HCT116 (cell line): Measurements from ENCODE around the gene LHFPL6. TPM values are rescaled to one million over a fixed set of nuclear protein-coding genes. Genes with fewer than 3 reads are reported as not detected.

Source experiments
- ATAC-seq: fragments of 200-7000 bp; cut with Tn5 transposase; 2 replicates; pipeline ENCODE4 v1.9.1; 2020; ENCODE audit warnings: mild to moderate bottlenecking, moderate library complexity
- BruUV-seq: library from RNA; stranded (reverse); fragments of 400-500 nt; replicated peaks from 2 replicates; lab custom pipeline; 2021; lab: Mats Ljungman, UMichigan
- CTCF ChIA-PET: fragments of 300-600 bp; sonication (Branson Sonifier 250); formaldehyde crosslinking; loops from one replicate; lab custom pipeline; 2021; ENCODE audit warnings: antibody characterized with exemption; lab: Charles Lee
- POLR2A ChIA-PET: fragments of 300-600, 350-600 bp; sonication (Branson Sonifier 250); formaldehyde crosslinking; loops from one replicate; lab custom pipeline; 2021; ENCODE audit warnings: antibody characterized with exemption; lab: Charles Lee
- RAD21 ChIA-PET, 2 experiments: fragments of 300-600 bp; sonication (Branson Sonifier 250); formaldehyde crosslinking; loops; one replicate each; lab custom pipeline; 2023; ENCODE audit warnings: low total read pairs in 2 of 2; ENCODE audit not compliant: uncharacterized antibody in 2 of 2, unreplicated experiment in 2 of 2, low non-redundant PET in 1 of 2; lab: Charles Lee
- DNase-seq: peaks from one replicate; pipeline ENCODE4 v3.0.0-alpha.2; 2010; ENCODE audit warnings: low read depth, low spot score
- H2AFZ ChIP-seq: fragments of 200-600 bp; shearing (Covaris generic), sonication (generic); 2 replicates; pipeline ENCODE4 v1.6.1; 2017; ENCODE audit warnings: low read depth, mixed run types, mixed read lengths, antibody characterized with exemption, low read length; ENCODE audit not compliant: poor library complexity, severe bottlenecking
- H3K27ac ChIP-seq: 2 replicates; pipeline ENCODE4 v1.5.1; 2012; ENCODE audit warnings: low read depth, low read length
- H3K27me3 ChIP-seq: fragments of 200-600 bp; sonication (generic); 2 replicates; pipeline ENCODE4 v1.6.1; 2016; ENCODE audit warnings: mixed run types, low read length, mixed read lengths; ENCODE audit not compliant: insufficient read depth
- H3K36me3 ChIP-seq, 2 experiments: fragments of 200-500 bp in 1 of 2; fragments of 200-600 bp in 1 of 2; sonication (Bioruptor generic) in 1 of 2; sonication (generic) in 1 of 2; 2 replicates each; pipeline versions ENCODE4 v1.5.1 to v1.6.1; 2014 to 2016; ENCODE audit warnings: low read length in 2 of 2, inconsistent platforms in 1 of 2, mixed read lengths in 1 of 2, mixed run types in 1 of 2; ENCODE audit not compliant: insufficient read depth in 2 of 2, control insufficient read depth in 1 of 2
- H3K4me1 ChIP-seq, 2 experiments: fragments of 200-600 bp in 1 of 2; sonication (generic) in 1 of 2; 2 replicates each; pipeline versions ENCODE4 v1.5.1 to v1.6.1; 2012 to 2017; ENCODE audit warnings: low read length in 2 of 2, inconsistent platforms in 1 of 2, mild to moderate bottlenecking in 1 of 2, mixed read lengths in 1 of 2, mixed run types in 1 of 2, moderate library complexity in 1 of 2; ENCODE audit not compliant: insufficient read depth in 2 of 2, control insufficient read depth in 1 of 2
- H3K4me2 ChIP-seq: fragments of 200-600 bp; sonication (generic); 2 replicates; pipeline ENCODE4 v1.6.1; 2017; ENCODE audit warnings: mixed run types, low read length, mixed read lengths
- H3K4me3 ChIP-seq, 2 experiments: fragments of 200-600 bp in 1 of 2; sonication (generic) in 1 of 2; replicated peaks in 1 of 2; 2 replicates each; pipeline ENCODE4 v1.5.1; 2011 to 2016; ENCODE audit warnings: low read length in 2 of 2, control low read depth in 1 of 2, low read depth in 1 of 2, mild to moderate bottlenecking in 1 of 2, mixed read lengths in 1 of 2, mixed run types in 1 of 2
- H3K79me2 ChIP-seq: fragments of 200-600 bp; sonication (generic); 2 replicates; pipeline ENCODE4 v1.6.1; 2017; ENCODE audit warnings: mild to moderate bottlenecking, mixed run types, low read length, moderate library complexity, mixed read lengths; ENCODE audit not compliant: insufficient read depth
- H3K9ac ChIP-seq: fragments of 200-600 bp; sonication (generic); 2 replicates; pipeline ENCODE4 v1.6.1; 2016; ENCODE audit warnings: low read length, mixed read lengths
- H3K9me2 ChIP-seq: fragments of 200-600 bp; sonication (generic), shearing (Covaris generic); 2 replicates; pipeline ENCODE4 v1.6.1; 2017; ENCODE audit warnings: mixed run types, mild to moderate bottlenecking, moderate library complexity; ENCODE audit not compliant: insufficient read depth
- H3K9me3 ChIP-seq, 2 experiments: fragments of 200-500 bp in 1 of 2; fragments of 200-600 bp in 1 of 2; sonication (Bioruptor generic) in 1 of 2; sonication (generic) in 1 of 2; 2 replicates each; pipeline ENCODE4 v1.6.1; 2014 to 2017; ENCODE audit warnings: low read length in 2 of 2, mixed read lengths in 2 of 2, inconsistent platforms in 1 of 2, low read depth in 1 of 2, mild to moderate bottlenecking in 1 of 2, mixed run types in 1 of 2, moderate library complexity in 1 of 2; ENCODE audit not compliant: control insufficient read depth in 1 of 2, insufficient read depth in 1 of 2
- H4K20me1 ChIP-seq: fragments of 200-600 bp; sonication (generic), shearing (Covaris generic); 2 replicates; pipeline ENCODE4 v1.6.1; 2017; ENCODE audit warnings: mixed run types, mild to moderate bottlenecking, moderate library complexity; ENCODE audit not compliant: insufficient read depth
- CBX3 ChIP-seq: IDR thresholded peaks from 2 replicates; pipeline ENCODE4 v1.6.1; 2012; ENCODE audit warnings: low read depth
- CEBPB ChIP-seq: IDR thresholded peaks from 2 replicates; pipeline ENCODE4 v1.6.1; 2012; ENCODE audit warnings: low read depth
- EGR1 ChIP-seq: IDR thresholded peaks from 2 replicates; pipeline ENCODE4 v1.6.1; 2012; ENCODE audit warnings: low read depth
- ELF1 ChIP-seq: IDR thresholded peaks from 2 replicates; pipeline ENCODE4 v1.6.1; 2012; ENCODE audit warnings: low read depth, borderline replicate concordance
- EZH2 ChIP-seq: fragments of 200-600 bp; sonication (generic); IDR thresholded peaks from 2 replicates; pipeline ENCODE4 v1.6.1; 2017; ENCODE audit warnings: antibody characterized with exemption, mixed run types
- EZH2phosphoT487 ChIP-seq: fragments of 200-600 bp; IDR thresholded peaks from 2 replicates; pipeline ENCODE4 v1.6.1; 2018; ENCODE audit warnings: antibody characterized with exemption, borderline replicate concordance
- FOSL1 ChIP-seq: IDR thresholded peaks from 2 replicates; pipeline ENCODE4 v1.6.1; 2012; ENCODE audit warnings: low read depth
- JUND ChIP-seq: IDR thresholded peaks from 2 replicates; pipeline ENCODE4 v1.6.1; 2012
- MAX ChIP-seq: IDR thresholded peaks from 2 replicates; pipeline ENCODE4 v1.6.1; 2012
- POLR2A ChIP-seq: IDR thresholded peaks from 2 replicates; pipeline ENCODE4 v1.7.0; 2011; ENCODE audit warnings: borderline replicate concordance; ENCODE audit not compliant: insufficient read depth, insufficient read length; ENCODE audit errors: extremely low read depth
- RAD21 ChIP-seq: IDR thresholded peaks from 2 replicates; pipeline ENCODE4 v1.6.1; 2012; ENCODE audit warnings: low read depth, mild to moderate bottlenecking
- SIN3A ChIP-seq: IDR thresholded peaks from 2 replicates; pipeline ENCODE4 v1.6.1; 2012; ENCODE audit warnings: low read depth
- SP1 ChIP-seq: IDR thresholded peaks from 2 replicates; pipeline ENCODE4 v1.6.1; 2012; ENCODE audit warnings: low read depth
- SRF ChIP-seq: IDR thresholded peaks from 2 replicates; pipeline ENCODE4 v1.6.1; 2012; ENCODE audit warnings: low read depth
- TCF7L2 ChIP-seq: IDR thresholded peaks from 2 replicates; pipeline ENCODE4 v1.7.0; 2011; ENCODE audit warnings: borderline replicate concordance, inconsistent platforms; ENCODE audit not compliant: insufficient read depth, insufficient read length; ENCODE audit errors: extremely low read depth
- ZBTB33 ChIP-seq: IDR thresholded peaks from 2 replicates; pipeline ENCODE4 v1.6.1; 2011; ENCODE audit warnings: mild to moderate bottlenecking, low read length, moderate library complexity; ENCODE audit not compliant: insufficient replicate concordance; ENCODE audit errors: extremely low read depth
- ZFX ChIP-seq: fragments of 450-650 bp; IDR thresholded peaks from 2 replicates; pipeline ENCODE4 v1.6.1; 2017
- intact Hi-C: fragments of 100-400 bp; cut with micrococcal nuclease; formaldehyde crosslinking; loops from 2 replicates; pipeline ENCODE4 v1.10.0; 2022
- total RNA-seq: library from RNA; stranded (reverse); gene quantifications from one replicate; pipeline ENCODE4 v1.2.1, GENCODE V29; 2021; ENCODE audit not compliant: unreplicated experiment

Gene LHFPL6
- total RNA-seq, 1 experiment from 2014 or later, result 0.22 TPM

- no peak for TF ChIP-seq CBX3
- TF ChIP-seq ZFX, result no peak
- TF ChIP-seq MAX, result no peak
- no peak for TF ChIP-seq SIN3A
- TF ChIP-seq CEBPB, result no peak
- TF ChIP-seq RAD21, result no peak
These were observed 34.9 kb upstream of the LHFPL6 start (continued) for GRCh38 chr13:39637890-39638289.

GRCh38 chr13:39635564-39635963 is 32.6 kb upstream of the LHFPL6 start:
- intact Hi-C loops, result no loop called here
- Histone ChIP-seq H3K9ac (no peak overlapping the region), H3K9me3 (0 out of 4 replicates have a peak, but pooled peaks cover 0 to 5% of the 10 kb centered on the region in 2 experiments), H3K27ac (no peak overlapping the region), H3K27me3 (no peaks in the 10 kb centered on the region), H4K20me1 (no peaks in the 10 kb centered on the region), H2AFZ (no peak overlapping the region), H3K4me2 (no peak overlapping the region), H3K4me3 (no peak overlapping the region), H3K79me2 (no peaks in the 10 kb centered on the region), H3K9me2 (no peaks in the 10 kb centered on the region), H3K36me3 (no peaks in the 10 kb centered on the region), H3K4me1 (no peaks in the 10 kb centered on the region)
- BruUV-seq, result no TSS peak
- TF ChIP-seq SIN3A, result no peak
- no peak for TF ChIP-seq POLR2A
- TF ChIP-seq ELF1, result no peak
- no peak for TF ChIP-seq SP1
- TF ChIP-seq RAD21, result no peak
- TF ChIP-seq SRF, result no peak
- no peak for TF ChIP-seq ZBTB33
- no peak for TF ChIP-seq EGR1
- no peak for TF ChIP-seq MAX
- no peak for TF ChIP-seq EZH2
- no peak for TF ChIP-seq TCF7L2
- no peak for TF ChIP-seq CEBPB
- TF ChIP-seq FOSL1, result no peak
- no peak for TF ChIP-seq JUND
- no peak for TF ChIP-seq ZFX
- TF ChIP-seq EZH2phosphoT487, result no peak
- ChIA-PET CTCF (no interaction called here), POLR2A (no interaction called here), RAD21 (no interaction called here)
- DNase-seq (no peak), ATAC-seq (no peak)
